DND-41 (cell line): Measurements from ENCODE around the gene CLINT1.

Experiments used
- ATAC-seq: fragments of 200-7000 bp; cut with Tn5 transposase; 3 replicates; pipeline ENCODE4 v1.9.1; 2021; ENCODE audit warnings: low read depth; ENCODE audit not compliant: insufficient read depth
- DNase-seq: peaks from one replicate; pipeline ENCODE4 v3.0.0-alpha.2; 2020
- H2AFZ ChIP-seq: 2 replicates; pipeline ENCODE4 v1.6.0; 2012; ENCODE audit warnings: low read depth, low read length
- H3K27ac ChIP-seq: 2 replicates; pipeline ENCODE4 v1.5.1; 2012; ENCODE audit warnings: low read length, inconsistent platforms
- H3K27me3 ChIP-seq: fragments of 200-600 bp; sonication (generic); 2 replicates; pipeline ENCODE4 v1.6.0; 2012; ENCODE audit warnings: low read length, mild to moderate bottlenecking, inconsistent platforms; ENCODE audit not compliant: insufficient read depth, poor library complexity
- H3K36me3 ChIP-seq: 2 replicates; pipeline ENCODE4 v1.5.1; 2012; ENCODE audit warnings: low read length, inconsistent platforms; ENCODE audit not compliant: insufficient read depth
- H3K4me1 ChIP-seq: 2 replicates; pipeline ENCODE4 v1.5.1; 2012; ENCODE audit warnings: mild to moderate bottlenecking, low read length; ENCODE audit not compliant: insufficient read depth
- H3K4me2 ChIP-seq: 2 replicates; pipeline ENCODE4 v1.6.0; 2012; ENCODE audit warnings: mild to moderate bottlenecking, moderate library complexity, low read length, inconsistent platforms; ENCODE audit not compliant: insufficient read depth
- H3K4me3 ChIP-seq, 2 experiments: fragments of 200-600 bp in 1 of 2; shearing (Covaris generic) in 1 of 2; 2 replicates each; pipeline ENCODE4 v1.5.1; 2012 to 2016; ENCODE audit warnings: inconsistent platforms in 2 of 2, low read length in 2 of 2, mild to moderate bottlenecking in 2 of 2, low read depth in 1 of 2, moderate library complexity in 1 of 2
- H3K79me2 ChIP-seq: 2 replicates; pipeline ENCODE4 v1.6.0; 2012; ENCODE audit warnings: low read length, inconsistent platforms; ENCODE audit not compliant: insufficient read depth
- H3K9ac ChIP-seq: 2 replicates; pipeline ENCODE4 v1.6.0; 2012; ENCODE audit warnings: low read depth, mild to moderate bottlenecking, inconsistent platforms, low read length, moderate library complexity
- H3K9me3 ChIP-seq: 2 replicates; pipeline ENCODE4 v1.5.1; 2012; ENCODE audit warnings: low read length, moderate library complexity, mild to moderate bottlenecking, inconsistent platforms; ENCODE audit not compliant: insufficient read depth, severe bottlenecking
- H4K20me1 ChIP-seq: 2 replicates; pipeline ENCODE4 v1.6.0; 2012; ENCODE audit warnings: low read length; ENCODE audit not compliant: insufficient read depth
- CTCF ChIP-seq: IDR thresholded peaks from 2 replicates; pipeline ENCODE4 v1.5.1; 2012; ENCODE audit warnings: borderline replicate concordance, low read length, moderate library complexity, mild to moderate bottlenecking; ENCODE audit not compliant: poor library complexity, severe bottlenecking; ENCODE audit errors: extremely low read depth
- EZH2 ChIP-seq: IDR thresholded peaks from 3 replicates; pipeline ENCODE4 v1.6.1; 2012; ENCODE audit warnings: borderline replicate concordance, low read depth, mild to moderate bottlenecking, moderate library complexity, low read length, inconsistent platforms; ENCODE audit not compliant: severe bottlenecking

Gene CLINT1

GRCh38 chr5:157735991-157736390, 123.0 kb downstream of the CLINT1 start:
- no peak overlapping the region for H3K4me2 ChIP-seq
- H3K79me2 ChIP-seq: no peaks in the 10 kb centered on the region
- H2AFZ ChIP-seq: no peak overlapping the region
- H3K4me1 ChIP-seq: peaks cover 12% of the 10 kb centered on the region; the same call in 1 of the 2 replicates
- H3K9ac ChIP-seq: no peak overlapping the region
- no peak overlapping the region for H3K4me3 ChIP-seq
- DNase-seq: no peak
- H3K27me3 ChIP-seq: no peaks in the 10 kb centered on the region
- no peak for TF ChIP-seq EZH2
- TF ChIP-seq CTCF: no peak
- peaks cover 9% of the 10 kb centered on the region for H3K9me3 ChIP-seq
- ATAC-seq: no peak
- peaks cover 4% of the 10 kb centered on the region; the same call in 1 of the 2 replicates for H3K36me3 ChIP-seq
- no peaks in the 10 kb centered on the region for H4K20me1 ChIP-seq
- H3K27ac ChIP-seq: no peak overlapping the region
